CD4-positive, alpha-beta T cell treated with Interleukin-15 for 1 hour (primary cell): Measurements from ENCODE around the gene BLID.

ENCODE experiments used
- DNase-seq: peaks from one replicate; pipeline ENCODE4 v3.0.0-alpha.2; 2020

Gene BLID

DNA sequence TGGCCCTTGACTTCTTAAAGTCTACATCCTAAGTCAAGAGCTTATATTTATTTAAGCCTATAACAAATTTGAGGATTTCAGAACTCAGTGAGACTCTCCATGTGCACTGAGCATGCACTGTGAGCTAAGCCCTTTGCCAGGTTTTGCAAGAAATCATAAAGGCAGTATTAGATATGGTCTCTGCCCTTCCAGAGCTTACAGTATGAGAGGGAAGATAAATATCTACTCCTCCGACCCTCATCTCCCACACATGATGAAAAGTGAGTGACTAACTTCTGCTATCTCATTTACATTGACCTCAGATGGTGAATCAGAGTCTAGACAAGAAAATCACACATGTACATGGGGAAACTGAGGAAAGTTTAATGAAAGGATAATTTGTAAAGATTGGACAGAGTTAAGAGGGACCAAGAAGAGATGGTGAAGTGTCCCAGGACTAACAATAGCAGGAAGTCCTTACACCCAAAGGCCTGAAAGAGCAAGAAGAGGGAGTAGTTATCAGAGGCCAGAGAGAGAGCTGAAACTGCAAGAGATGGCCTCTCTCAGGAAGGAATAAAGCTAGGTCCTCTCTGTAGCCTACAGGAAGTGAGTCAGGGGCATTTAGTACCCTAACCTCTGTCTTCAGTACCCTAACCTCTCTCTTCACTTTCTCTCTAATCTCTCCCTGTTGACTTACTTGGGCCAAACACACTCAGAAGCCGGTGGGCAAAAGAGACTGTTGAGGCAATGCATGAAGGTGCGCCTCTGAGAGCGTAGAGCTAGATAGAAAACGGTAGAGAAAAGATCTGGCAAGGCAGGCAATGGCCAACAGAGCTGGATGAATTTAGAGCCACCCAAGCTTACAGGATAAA is 23.0 kb upstream of the BLID start:
- DNase-seq, result no peak

DNA sequence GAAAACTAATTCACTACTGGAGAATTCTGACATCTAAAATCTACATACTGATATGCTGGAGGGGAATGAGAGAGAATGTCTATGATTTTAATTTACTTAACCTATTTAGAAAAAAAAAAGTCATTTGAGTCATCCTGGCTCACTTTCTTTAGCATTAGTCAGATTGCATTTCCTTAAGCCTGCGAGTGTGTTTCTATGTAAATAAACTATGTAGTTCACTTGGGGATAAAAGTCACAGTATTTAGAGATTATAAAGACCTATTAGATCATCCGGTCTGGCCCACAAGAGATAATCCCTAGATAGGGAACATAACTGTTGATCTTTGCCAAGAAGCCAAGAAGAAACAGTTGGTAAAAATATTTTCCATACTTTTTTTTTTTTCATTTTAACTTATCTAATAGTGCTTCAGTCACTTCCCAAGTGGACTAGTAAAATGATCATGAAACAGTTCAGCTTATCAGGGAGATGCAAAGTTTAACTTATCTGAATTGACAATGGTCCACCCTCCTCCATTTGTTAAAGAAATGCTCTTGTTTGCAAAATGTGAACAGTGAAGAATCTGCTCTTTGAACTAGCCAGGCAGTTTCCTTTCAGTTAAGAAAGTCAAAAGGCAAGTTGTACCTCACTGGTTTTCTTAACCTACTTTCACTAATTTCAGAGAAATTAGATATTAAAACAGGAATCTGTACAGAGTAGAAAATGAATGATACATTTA is 21.2 kb upstream of the BLID start:
- DNase-seq, result no peak

DNA sequence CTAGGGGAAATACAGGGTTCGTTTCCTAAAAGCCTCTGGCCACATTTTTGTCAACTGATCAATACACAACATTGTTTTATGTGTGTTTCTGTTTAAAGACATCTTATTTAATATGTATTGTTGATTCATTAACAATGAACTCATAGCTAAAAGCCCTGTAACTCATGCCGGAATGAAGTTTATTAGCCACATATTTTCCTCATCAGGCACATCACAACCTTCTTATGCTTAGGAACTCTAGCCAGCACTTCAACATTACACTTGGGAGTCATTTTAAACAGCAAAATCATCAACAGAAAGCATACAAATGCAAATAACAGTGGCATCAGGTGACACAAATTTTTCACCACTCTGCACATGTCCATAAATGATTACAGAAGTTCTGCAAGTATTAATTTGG is 15.1 kb upstream of the BLID start:
- DNase-seq, result no peak

DNA sequence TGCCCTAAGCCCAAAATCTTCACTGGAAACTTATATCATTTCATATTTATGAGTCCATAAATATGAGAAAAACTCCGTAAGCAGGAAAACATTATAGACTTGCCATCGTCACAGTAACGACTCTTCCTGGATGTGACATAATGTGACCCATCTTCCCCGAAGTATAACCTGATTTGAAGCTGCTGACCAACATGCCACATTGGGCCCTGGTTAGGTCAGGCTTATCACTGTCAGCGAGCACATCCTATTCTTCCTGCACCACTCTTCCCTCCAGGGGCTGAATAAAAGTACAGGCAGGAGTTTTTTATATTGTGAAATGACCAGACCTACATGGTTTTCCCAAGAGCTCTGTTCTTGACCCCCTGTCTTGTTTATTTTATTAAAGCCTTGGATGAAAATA is 12.1 kb upstream of the BLID start:
- DNase-seq, result no peak

DNA sequence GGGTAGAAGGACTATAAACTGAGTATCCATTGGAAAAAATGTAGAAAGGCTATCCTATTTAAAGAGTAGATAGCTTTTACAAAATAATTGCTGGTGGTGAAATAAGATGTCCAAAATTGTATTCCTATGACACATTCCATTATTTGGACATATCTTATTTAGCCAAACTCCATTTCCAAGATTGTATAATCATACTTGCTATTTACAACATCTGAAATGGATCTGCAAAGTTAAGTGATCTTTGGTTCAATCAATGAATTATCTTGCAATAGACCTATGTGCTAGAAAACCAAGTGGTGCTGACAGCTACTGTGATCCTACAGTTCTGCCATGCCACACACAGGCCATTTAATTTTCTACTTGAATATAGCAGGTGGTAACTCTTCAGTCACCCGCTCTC is 11.0 kb upstream of the BLID start:
- no peak for DNase-seq

DNA sequence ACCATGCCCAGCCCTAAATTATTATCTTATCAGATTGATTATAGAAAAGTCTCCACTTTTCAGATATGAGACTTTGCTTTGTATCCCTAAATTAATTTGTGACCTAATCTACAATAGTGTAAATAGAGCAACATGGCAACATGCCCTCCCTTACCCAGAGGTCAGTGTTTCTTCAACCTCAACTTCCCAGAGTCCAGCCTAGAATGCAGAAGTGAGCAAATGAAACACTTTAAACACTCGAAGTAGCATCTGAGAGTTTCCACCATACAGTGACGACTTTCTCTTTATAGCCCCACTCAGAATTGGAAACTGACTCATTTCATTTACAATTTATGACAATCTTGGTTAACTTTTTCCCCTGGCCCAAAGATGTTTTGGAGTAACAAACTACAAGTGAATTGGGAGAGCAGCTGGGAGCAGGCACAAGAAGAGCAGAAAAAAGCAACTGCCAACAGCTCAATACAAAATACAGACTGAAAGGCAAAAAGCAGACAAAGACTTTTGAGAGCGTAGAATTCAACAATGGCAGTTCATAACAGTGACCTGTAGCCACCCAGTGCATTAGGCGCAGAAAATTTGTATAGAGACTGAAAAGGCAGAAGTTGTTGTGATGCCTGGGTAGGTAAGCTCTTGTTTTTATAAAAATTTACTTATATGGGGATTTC is 10.1 kb upstream of the BLID start:
- no peak for DNase-seq

DNA sequence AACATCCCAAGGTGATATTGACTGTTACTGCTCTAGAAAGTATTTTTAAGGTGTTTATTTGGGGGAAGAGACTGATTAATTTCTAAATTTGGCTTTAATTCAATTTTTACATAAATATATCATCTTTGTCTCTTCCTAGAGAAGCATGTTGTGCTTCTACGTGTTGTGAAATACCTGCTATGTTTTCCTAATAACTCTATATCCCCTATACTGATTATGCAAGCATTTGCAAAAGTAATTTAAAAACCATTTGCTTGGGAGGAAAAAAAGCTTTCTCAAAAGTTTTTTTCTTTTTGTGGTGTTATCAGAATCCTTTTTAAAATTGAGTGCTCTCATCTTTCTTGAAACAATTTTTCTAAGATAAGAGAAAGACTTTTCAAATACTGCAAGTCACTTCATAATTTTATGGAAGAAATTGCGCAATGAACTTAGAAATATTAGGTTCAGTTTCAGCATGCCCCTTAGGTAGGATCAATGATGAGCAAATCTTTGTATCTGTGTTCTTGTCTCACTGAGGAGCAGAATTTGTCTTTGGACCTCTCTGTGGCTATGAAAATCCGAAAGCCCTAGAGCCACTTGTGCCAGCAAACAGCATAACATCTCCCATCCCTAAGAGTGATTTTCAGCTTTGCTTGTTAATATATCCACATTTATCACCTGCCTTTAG is 7.4 kb upstream of the BLID start:
- DNase-seq, result no peak

DNA sequence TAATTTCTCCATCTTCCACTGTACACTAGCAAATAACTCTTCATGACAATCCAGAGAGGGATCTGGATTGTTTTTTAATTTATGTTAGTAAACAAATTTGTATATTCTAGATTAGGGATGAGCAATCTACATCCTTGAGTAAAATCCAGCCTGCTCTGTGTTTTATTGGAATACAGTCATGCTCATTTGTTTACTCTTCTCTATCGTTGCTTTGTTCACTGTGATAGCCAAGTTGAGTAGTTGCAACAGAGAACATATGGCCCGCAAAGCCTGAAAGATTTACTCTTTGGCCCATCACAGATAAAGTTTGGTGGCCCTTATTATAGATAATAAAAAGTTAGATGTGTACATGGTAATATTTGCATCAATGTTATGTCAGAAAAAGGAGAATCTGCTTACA is 6.2 kb upstream of the BLID start:
- no peak for DNase-seq

DNA sequence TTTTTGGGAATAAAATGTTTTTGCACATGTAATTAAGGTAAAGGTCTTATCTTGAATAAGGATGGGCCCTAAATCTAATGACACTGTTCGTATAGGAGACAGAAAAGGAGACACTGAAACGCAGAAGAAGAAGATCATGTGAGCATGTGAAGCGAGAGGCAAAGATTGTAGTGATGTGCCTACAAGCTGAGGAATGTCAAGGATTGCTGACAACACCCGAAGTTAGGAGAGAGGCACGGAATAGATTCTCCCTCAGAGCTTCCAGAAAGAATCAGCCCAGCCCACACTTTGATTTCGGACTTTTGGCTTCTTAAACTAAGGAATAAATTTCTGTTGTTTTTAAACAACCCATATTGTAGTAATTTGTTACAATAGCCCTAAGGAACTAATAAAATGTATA is 4.1 kb upstream of the BLID start:
- no peak for DNase-seq

DNA sequence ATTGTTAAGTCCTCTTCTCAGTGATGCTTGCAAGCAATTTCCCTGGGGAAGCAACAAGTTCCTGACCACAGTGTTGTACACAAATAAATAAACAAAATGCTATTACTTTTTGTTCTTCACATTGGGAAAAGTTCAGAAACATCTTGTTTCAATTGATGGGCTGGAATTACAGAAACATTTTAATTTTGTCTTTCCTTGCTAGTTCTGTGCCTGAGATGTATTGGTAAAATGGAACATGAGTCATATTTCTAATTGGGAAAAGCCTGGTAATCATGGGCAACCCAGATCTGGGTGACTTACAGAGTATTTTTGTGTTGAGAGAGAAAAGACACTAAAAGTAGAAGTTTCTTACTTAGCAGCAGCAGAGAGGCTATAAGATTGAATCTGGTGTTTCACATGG is 576 bp upstream of the BLID start:
- no peak for DNase-seq

DNA sequence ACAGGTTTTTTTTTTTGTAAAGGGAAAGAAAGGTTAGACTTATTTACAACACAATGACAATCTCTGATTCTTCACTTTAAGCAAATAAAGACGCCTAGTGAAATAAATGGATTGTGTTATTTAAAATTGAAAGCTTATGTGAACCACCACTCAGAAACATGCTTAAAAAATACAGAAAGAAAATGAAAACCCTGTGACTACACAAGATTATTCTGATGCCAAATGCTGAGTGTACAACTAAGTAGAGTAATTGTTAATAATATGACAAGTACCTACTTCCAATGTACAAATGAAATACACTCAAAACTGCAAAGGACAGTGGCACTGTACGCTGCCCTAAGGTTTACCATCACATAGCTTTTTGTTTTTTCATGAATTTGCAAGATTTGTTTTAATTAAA is 1.0 kb downstream of the BLID start:
- no peak for DNase-seq

DNA sequence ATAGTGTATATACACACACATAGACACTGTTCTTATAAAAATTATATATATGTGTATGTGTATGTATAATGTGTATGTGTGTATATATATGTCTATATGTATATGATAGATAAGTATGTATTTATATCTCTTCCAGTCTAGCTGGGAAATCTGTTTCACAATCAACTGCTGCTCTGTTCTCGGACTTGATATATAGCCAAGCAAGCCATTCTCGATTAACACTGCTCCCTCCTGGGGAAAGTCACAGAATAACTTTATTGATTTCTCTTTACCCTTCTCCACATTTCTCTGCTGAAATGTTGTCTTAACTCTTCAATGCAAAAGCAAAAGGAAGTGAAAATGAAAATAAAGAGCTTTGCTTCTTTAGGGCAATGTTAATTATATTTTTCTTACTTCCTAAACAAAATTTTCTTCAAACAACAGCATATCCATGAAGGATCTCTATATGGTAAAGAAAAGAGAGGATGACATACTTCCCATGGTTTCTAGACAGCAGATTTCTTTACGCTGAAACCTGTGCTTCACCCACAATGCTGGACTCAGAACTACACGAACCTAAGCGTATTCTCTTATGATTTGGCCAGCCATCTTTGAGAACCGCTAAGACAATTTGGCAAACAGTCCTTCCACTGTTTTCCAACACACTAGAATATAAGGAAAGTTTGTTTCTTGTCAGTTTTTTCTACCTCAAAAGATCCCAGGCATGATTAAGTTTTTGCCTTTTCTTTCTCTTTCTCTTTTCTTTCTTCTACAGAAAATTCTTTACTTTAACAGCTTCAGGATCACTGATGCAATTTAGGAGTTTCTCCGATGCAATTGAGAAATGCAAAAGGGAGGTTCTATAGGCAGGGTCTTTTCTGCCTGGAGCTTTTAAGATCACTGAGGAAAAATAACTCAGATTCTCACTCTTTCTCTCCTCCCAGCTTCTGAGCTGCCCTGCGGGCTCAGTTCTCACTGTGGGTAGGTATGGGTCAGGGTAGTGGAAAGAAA is 1.9 kb downstream of the BLID start:
- no peak for DNase-seq

DNA sequence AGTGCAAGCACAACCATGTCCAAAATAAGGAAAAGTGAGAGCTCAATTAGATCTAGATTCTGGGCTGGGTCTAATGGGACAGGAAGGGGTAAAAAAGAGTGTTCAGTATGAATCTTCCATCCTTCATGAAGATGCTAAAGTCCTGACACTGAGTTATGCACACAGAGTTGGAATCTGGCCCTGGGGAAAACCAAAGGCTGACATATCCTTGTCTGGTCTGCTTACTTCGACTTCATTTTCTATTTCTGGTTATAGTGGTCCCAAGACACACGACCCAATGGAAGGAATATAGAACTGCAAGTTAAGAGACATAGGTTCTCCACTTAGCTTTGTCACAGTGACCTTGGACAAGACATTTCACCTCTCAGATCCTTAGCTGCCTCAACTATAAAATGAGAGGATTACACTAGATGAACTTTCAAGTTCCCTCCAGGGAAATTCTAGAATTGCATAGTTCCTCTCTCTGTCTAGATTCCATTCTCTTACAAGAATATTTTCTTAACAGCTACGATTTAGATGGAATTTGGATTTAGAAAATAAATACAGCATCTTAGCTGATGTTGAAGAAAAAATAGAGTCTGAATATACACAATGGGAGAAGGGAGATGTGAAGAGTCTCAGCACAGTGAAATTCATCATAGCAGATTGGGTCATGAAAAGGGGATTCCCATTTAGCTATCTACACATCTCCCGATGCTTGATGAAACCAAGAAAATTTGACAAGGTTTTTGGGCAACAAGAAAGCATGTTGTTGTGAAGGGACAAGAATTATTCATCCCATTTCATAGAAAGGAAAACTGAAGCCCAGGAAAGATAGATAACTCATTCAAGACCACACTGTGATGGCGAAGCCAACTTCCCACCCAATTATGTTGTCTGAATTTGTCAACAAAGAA is 3.3 kb downstream of the BLID start:
- DNase-seq, result no peak

DNA sequence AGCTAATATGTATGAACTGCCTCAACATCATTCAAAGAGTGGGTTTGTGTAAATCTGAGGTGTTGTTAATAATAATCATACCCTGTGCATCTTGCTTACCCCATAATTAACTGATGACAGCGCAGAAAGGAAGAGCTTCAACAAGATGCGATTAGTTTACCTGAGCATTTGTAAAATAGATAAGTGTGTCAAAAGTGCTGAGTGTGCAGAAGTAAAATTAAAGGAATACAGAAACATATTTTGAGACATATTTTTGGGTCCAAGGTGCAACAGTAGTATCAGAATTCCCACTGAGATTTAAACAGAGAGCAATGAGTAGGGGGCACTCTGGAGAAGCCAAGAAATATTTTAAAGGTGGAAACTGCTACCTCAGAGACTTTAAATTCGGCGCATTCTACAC is 6.1 kb downstream of the BLID start:
- no peak for DNase-seq

DNA sequence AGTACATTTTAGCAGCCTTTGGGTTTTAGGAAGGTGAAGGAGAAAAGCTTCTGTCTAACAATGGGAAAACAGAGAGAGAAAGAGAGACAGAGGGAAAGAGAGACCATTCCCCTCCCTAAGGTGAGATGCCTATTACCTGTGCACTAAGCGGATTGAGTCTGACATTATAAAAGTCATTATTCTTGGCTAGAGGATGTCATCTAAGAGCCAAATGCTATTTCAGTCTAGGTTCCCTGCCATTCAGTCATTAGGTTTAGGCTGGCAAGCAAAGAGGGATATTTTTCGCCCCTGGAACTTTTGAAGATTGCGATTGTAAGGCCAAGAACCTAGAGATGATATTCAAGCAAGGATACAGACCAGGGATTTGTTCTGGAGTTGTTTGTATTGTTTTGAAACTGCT is 7.2 kb downstream of the BLID start:
- no peak for DNase-seq

DNA sequence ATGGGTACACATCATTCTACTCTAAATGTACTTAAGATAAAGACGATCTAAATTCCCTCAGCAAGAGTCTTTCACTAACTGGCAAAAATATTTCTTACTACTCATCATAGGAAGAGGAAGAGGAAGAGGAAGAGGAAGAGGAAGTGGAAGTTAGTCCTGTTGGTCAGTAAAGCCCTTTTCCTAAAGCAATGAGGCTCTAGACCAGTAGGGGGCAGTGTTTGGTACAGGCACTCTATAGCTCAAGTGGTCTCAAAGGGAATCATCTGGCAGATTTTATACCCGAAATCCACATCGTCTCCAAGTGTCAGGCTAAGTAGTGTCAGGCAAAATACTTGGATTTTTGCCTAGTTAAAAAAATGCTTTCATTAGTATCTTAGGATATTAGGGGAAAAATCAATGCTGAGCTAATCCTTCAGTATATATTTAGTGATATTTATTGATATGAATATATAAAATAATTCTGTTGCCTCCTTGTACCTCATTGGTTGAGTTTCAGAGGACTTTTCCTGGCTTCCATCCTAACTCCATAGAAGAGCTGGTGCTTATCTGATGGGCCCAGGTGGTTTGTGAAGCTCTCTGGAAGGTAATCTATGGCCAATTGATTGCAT is 7.7 kb downstream of the BLID start:
- no peak for DNase-seq

DNA sequence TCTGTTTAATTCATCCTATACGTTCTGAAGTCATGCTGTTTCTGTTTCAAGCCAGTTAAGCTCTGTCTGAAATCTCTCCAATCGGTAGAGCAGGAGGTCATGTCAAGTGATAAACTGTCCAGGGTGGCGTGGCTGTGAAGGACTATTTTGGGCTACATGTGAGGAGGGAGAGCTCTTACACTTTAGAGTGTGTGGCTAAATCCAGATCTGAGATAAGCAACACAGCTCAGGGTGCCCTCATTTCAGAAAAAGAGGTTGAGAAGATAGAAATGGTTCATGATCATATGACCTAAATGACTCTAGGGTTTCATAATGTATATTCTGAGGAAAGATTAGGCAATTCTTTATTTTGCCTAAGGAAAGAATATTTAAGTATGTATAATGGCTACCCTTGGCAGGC is 8.4 kb downstream of the BLID start:
- no peak for DNase-seq

DNA sequence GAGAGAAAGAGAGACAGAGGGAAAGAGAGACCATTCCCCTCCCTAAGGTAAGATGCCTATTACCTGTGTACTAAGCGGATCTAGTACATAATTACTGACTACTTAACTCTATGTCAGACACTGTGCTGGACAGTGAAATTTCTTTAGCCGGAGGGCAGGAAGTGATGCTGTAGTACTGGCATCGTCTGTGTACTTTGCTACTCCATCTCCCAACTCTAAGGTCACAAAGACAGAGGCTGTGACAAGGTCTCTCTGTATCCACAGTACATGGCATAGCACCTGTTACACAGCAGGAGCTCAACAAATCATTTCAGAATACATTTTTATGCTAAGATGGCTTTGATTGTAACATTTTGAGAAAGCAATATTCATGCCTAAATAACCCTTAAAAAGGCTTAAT is 9.0 kb downstream of the BLID start:
- DNase-seq, result no peak

DNA sequence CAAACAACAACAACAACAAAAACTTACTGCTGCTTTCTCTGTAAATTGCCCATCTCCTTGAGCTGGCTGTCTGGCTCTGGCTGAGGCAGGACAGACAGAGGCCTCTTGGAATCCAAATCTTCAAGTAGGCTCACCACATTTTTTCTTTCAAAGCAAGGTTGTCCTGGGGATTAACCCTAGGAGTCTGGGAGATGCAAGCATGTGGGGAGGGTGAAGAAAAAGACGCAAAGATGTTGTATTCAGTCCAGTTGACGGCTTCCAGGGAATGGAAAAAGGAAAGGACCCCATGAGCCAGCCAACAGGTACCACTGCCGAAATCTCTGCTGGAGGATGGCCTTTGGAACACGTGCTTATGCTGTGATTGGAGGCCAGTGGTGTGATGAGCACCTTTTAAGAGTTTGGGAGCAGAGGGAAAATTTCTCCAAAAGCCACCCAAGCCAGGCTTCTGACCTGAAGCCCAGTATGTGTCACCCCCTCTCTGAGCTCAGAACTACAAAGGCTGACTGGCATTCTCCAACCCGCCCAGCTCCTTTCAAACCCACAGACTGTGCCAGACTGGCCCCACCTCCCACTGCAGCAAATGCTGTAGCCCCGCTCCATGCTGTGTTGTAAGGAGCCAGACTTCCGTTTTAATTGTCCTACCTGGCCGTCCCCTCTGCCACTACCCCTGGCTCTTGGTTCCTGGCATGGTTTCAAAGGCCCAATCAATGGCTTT is 10.8 kb downstream of the BLID start:
- DNase-seq, result no peak

DNA sequence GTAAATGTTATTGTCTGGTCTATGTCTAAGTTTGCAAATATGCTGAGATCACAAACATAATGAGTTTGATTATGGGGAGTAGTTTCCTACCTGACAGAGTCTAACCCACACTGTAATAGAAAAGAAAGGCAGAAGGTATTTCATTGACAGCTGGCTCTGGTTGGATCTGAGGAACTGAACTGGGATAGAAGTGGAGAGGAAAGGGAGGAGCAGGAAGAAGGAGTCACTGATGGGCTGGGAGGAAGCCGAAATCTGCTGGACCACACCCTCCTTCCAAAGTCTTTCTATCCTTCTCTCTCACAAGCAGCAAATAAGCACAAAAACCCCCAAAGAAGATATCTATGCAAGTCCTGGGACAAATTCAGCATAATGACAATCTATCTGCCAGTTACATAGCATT is 11.7 kb downstream of the BLID start:
- no peak for DNase-seq
